K562 (cell line): ENCODE measurements around the gene TCF21. TPM values are rescaled to one million over a fixed set of nuclear protein-coding genes. Genes with fewer than 3 reads are reported as not detected.

Experiments
- CBX5 ChIP-seq: IDR thresholded peaks from 2 replicates; pipeline ENCODE4 v1.6.1; 2014; ENCODE audit warnings: low read depth, borderline replicate concordance
- CHCHD3 ChIP-seq: fragments of 250-450 bp; sonication (Bioruptor Pico); IDR thresholded peaks from 2 replicates; pipeline ENCODE4 v2.1.2; 2022; ENCODE audit warnings: mild to moderate bottlenecking
- COPS2 ChIP-seq: fragments of 450-650 bp; conservative IDR thresholded peaks from 2 replicates; pipeline ENCODE4 v1.6.1; 2016; ENCODE audit warnings: mild to moderate bottlenecking, moderate library complexity
- CREBBP ChIP-seq: IDR thresholded peaks from one replicate; pipeline ENCODE4 v1.6.1; 2012; ENCODE audit warnings: low read depth, mild to moderate bottlenecking, control low read depth, inconsistent platforms, low read length
- ELF2 ChIP-seq: fragments of 250-450 bp; sonication (Bioruptor Pico); IDR thresholded peaks from 2 replicates; pipeline ENCODE4 v1.5.0; 2021; ENCODE audit warnings: mild to moderate bottlenecking
- EP400 ChIP-seq: fragments of 450-650 bp; IDR thresholded peaks from 2 replicates; pipeline ENCODE4 v1.6.1; 2017; ENCODE audit warnings: antibody characterized with exemption, mild to moderate bottlenecking, moderate library complexity
- FOXJ2 ChIP-seq: fragments of 200-800 bp; sonication (Bioruptor generic); IDR thresholded peaks from 2 replicates; pipeline ENCODE4 v1.6.1; 2016; ENCODE audit warnings: missing genetic modification characterization, missing compliant biosample characterization
- KAT8 ChIP-seq: fragments of 450-650 bp; IDR thresholded peaks from 2 replicates; pipeline ENCODE4 v1.6.1; 2016; ENCODE audit warnings: low read depth, mild to moderate bottlenecking
- MAFF ChIP-seq: IDR thresholded peaks from 2 replicates; pipeline ENCODE4 v1.6.1; 2012; ENCODE audit warnings: low read length, improper control_type of control experiment
- MYC ChIP-seq, 2 experiments: fragments of 250-450 bp in 1 of 2; sonication (Bioruptor Pico) in 1 of 2; IDR thresholded peaks; 2 replicates each; pipeline versions ENCODE4 v1.5.1 to v1.6.1; 2012 to 2021; ENCODE audit warnings: low read depth in 2 of 2, borderline replicate concordance in 1 of 2, improper control_type of control experiment in 1 of 2, low read length in 1 of 2, mild to moderate bottlenecking in 1 of 2, moderate library complexity in 1 of 2
- NRF1 ChIP-seq, 2 experiments: fragments of 450-650 bp; IDR thresholded peaks in 1 of 2; conservative IDR thresholded peaks in 1 of 2; 2 replicates each; pipeline ENCODE4 v1.6.1; 2014; ENCODE audit warnings: mild to moderate bottlenecking in 2 of 2
- PHB2 ChIP-seq: fragments of 450-650 bp; IDR thresholded peaks from 2 replicates; pipeline ENCODE4 v1.6.1; 2017; ENCODE audit warnings: low read depth
- POLR2H ChIP-seq: IDR thresholded peaks from 2 replicates; pipeline ENCODE4 v1.6.1; 2016; ENCODE audit warnings: missing genetic modification characterization, low read depth, mild to moderate bottlenecking, control low read depth, missing compliant biosample characterization, moderate library complexity
- RAD21 ChIP-seq, 2 experiments: fragments of 250-450 bp in 1 of 2; fragments of 450-650 bp in 1 of 2; sonication (Bioruptor Pico) in 1 of 2; formaldehyde crosslinking in 1 of 2; IDR thresholded peaks in 1 of 2; conservative IDR thresholded peaks in 1 of 2; 2 replicates each; pipeline versions ENCODE4 v1.4.0 to v1.8.0; 2020 to 2022; ENCODE audit warnings: mild to moderate bottlenecking in 2 of 2, moderate library complexity in 1 of 2
- SNIP1 ChIP-seq: fragments of 450-650 bp; IDR thresholded peaks from 2 replicates; pipeline ENCODE4 v1.7.1; 2017; ENCODE audit warnings: low read depth, mild to moderate bottlenecking
- TCFL5 ChIP-seq: fragments of 250-450 bp; sonication (Bioruptor Pico); conservative IDR thresholded peaks from 2 replicates; pipeline ENCODE4 v1.6.1; 2021; ENCODE audit warnings: mild to moderate bottlenecking, moderate library complexity, matching md5 sums
- ZNF717 ChIP-seq: fragments of 250-450 bp; sonication (Bioruptor Pico); IDR thresholded peaks from 2 replicates; pipeline ENCODE4 v1.5.0; 2021
- ZNF764 ChIP-seq: fragments of 250-450 bp; sonication (Bioruptor Pico); IDR thresholded peaks from 2 replicates; pipeline ENCODE4 v1.4.0; 2020; ENCODE audit warnings: low read depth, mild to moderate bottlenecking, moderate library complexity
- polyA plus RNA-seq, 8 experiments: library from polyadenylated mRNA; depleted of rRNA in 4 of 8; stranded (reverse) in 5 of 8; unstranded in 3 of 8; fragments of >200 nt; fragmentation: Nextera tagmentation in 2 of 8; fragmentation: Illumina TruSeq in 1 of 8; extraction: Ambion mirVana in 2 of 8; extraction: Trizol in 1 of 8; gene quantifications; 2 replicates each; pipeline versions ENCODE4 v1.2.1 to v1.2.3, GENCODE V29; 2011 to 2014; ENCODE audit warnings: inconsistent platforms in 1 of 8, missing spikeins in 1 of 8
- total RNA-seq, 7 experiments: library from RNA; depleted of rRNA in 6 of 7; stranded (reverse); fragments of >200 nt in 6 of 7; fragmentation: Illumina TruSeq in 2 of 7; extraction: Trizol in 2 of 7; gene quantifications; 2 replicates each; pipeline versions ENCODE4 v1.2.1 to v1.2.3, GENCODE V29; 2011 to 2021; ENCODE audit warnings: low replicate concordance in 1 of 7
- TF ChIP-seq, protein P1 (sequence below): fragments of 450-650 bp; IDR thresholded peaks from 2 replicates; pipeline ENCODE4 v1.6.1; 2016; ENCODE audit warnings: missing biosample characterization, missing genetic modification characterization
- TF ChIP-seq, protein P2 (sequence below): fragments of 450-650 bp; IDR thresholded peaks from 2 replicates; pipeline ENCODE4 v1.6.1; 2016
- TF ChIP-seq, protein P3 (sequence below): sonication (generic); formaldehyde crosslinking; IDR thresholded peaks from 2 replicates; pipeline ENCODE4 v1.5.0; 2020; ENCODE audit warnings: missing genetic modification reagents
- TF ChIP-seq, protein P4 (sequence below): IDR thresholded peaks from 2 replicates; pipeline ENCODE4 v1.6.1; 2016; ENCODE audit warnings: missing genetic modification characterization, missing compliant biosample characterization

The TCF21 gene
- total and polyA plus RNA-seq, 9 of the 15 experiments (the other 6 are each of a cell fraction or from before 2014, with no cell fraction given): not detected

DNA sequence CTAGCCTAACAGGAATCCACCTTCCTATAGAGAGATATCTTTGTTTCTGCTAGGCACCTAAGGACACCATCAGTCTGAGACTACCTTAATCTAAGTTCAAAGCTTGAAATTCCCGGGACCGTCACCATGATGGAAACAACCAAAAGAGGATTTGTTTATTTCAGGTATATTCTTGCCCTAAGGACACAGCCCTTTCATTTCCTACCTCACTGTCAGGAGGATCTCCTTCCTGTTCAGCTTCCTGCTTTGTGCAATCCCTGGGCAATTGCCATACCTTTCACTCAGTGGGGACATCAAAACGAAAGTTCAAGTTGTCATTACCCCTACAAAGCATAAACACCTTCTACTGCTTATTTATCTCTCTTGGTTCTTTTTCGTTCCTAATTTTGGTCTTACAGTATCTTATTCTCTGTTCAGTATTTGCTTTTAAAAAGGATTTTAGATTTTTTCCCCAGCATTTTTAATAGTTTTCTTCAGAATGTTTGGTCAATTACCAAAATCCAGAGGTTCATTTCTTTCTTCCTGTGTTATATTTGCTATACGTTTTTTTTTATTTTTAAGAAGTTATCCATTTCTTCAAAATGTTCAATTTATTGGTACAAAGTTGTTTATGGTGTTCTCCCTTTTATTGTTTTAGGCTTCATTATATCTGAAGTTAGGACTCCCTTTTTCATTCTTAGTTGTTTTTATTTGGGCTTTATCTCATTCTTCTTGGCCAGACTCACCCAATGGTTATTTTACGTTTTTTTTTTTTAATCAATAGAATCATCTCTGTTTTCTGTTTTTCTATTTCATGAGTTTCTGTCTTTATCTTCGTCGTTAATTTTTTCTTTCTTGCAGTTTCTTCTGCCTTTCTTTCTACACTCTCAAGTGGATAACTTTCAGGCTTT lies 51.1 kb downstream of the TCF21 start (continued):
- TF ChIP-seq, protein P1, sequence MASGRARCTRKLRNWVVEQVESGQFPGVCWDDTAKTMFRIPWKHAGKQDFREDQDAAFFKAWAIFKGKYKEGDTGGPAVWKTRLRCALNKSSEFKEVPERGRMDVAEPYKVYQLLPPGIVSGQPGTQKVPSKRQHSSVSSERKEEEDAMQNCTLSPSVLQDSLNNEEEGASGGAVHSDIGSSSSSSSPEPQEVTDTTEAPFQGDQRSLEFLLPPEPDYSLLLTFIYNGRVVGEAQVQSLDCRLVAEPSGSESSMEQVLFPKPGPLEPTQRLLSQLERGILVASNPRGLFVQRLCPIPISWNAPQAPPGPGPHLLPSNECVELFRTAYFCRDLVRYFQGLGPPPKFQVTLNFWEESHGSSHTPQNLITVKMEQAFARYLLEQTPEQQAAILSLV (tag): 0 out of 2 replicates have a peak, but pooled peaks have one; percentile 33
- TF ChIP-seq, protein P2, sequence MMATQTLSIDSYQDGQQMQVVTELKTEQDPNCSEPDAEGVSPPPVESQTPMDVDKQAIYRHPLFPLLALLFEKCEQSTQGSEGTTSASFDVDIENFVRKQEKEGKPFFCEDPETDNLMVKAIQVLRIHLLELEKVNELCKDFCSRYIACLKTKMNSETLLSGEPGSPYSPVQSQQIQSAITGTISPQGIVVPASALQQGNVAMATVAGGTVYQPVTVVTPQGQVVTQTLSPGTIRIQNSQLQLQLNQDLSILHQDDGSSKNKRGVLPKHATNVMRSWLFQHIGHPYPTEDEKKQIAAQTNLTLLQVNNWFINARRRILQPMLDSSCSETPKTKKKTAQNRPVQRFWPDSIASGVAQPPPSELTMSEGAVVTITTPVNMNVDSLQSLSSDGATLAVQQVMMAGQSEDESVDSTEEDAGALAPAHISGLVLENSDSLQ: peak; percentile 70
- TF ChIP-seq ZNF764 (no peak), PHB2 (no peak), EP400 (peak; percentile 40), TCFL5 (no peak), FOXJ2 (tag) (no peak), CREBBP (no peak), CHCHD3 (no peak), MAFF (no peak), CBX5 (no peak), MYC (IDR thresholded peaks at IDR 0.05; ENCODE audit: low read depth, low read length) (0 out of 2 replicates have a peak, but pooled peaks have one; percentile 26), MYC (CRISPR knock-in tag; IDR thresholded peaks at IDR 0.05; ENCODE audit: borderline replicate concordance, low read depth) (no peak), ELF2 (no peak), POLR2H (tag) (peak; percentile 62), KAT8 (0 out of 2 replicates have a peak, but pooled peaks have one; percentile 36), NRF1 (conservative IDR thresholded peaks at IDR 0.05 in 1 of 2, IDR thresholded peaks at IDR 0.05 in 1 of 2) (0 out of 4 replicates have a peak, but pooled peaks of 1 of the 2 experiments have one; percentile 29), COPS2 (no peak), RAD21 (CRISPR knock-in tag; conservative IDR thresholded peaks at IDR 0.05 in 1 of 2, IDR thresholded peaks at IDR 0.05 in 1 of 2) (no peak), SNIP1 (0 out of 2 replicates have a peak, but pooled peaks have one; percentile 46), ZNF717 (CRISPR knock-in tag) (no peak)
- TF ChIP-seq, protein P3, sequence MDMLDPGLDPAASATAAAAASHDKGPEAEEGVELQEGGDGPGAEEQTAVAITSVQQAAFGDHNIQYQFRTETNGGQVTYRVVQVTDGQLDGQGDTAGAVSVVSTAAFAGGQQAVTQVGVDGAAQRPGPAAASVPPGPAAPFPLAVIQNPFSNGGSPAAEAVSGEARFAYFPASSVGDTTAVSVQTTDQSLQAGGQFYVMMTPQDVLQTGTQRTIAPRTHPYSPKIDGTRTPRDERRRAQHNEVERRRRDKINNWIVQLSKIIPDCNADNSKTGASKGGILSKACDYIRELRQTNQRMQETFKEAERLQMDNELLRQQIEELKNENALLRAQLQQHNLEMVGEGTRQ: no peak
- TF ChIP-seq, protein P4, sequence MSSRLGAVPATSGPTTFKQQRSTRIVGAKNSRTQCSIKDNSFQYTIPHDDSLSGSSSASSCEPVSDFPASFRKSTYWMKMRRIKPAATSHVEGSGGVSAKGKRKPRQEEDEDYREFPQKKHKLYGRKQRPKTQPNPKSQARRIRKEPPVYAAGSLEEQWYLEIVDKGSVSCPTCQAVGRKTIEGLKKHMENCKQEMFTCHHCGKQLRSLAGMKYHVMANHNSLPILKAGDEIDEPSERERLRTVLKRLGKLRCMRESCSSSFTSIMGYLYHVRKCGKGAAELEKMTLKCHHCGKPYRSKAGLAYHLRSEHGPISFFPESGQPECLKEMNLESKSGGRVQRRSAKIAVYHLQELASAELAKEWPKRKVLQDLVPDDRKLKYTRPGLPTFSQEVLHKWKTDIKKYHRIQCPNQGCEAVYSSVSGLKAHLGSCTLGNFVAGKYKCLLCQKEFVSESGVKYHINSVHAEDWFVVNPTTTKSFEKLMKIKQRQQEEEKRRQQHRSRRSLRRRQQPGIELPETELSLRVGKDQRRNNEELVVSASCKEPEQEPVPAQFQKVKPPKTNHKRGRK (tag): peak; percentile 86
